ENCODE results near the gene TOLLIP.
"Not testable (repeated sequence)": the region's sequence is repeated elsewhere in the genome, so short reads cannot be mapped to it uniquely, and the experiment has no call there.

The TOLLIP gene

GRCh38 chr11:1280116-1281035 lies 29.1 kb downstream of the TOLLIP start:
- no peak for DNase-seq

- DNase-seq: no peak
Measured at GRCh38 chr11:1279674-1280055, 29.8 kb downstream of the TOLLIP start.

GRCh38 chr11:1278766-1279673 lies 30.4 kb downstream of the TOLLIP start:
- DNase-seq: no peak

- no peak for DNase-seq
Measured at GRCh38 chr11:1277936-1278512, 31.4 kb downstream of the TOLLIP start.

- no peak for DNase-seq
Measured at GRCh38 chr11:1276866-1277615, 32.4 kb downstream of the TOLLIP start.

- DNase-seq: no peak
Measured at GRCh38 chr11:1276041-1276790, 33.2 kb downstream of the TOLLIP start.

- DNase-seq: no peak
Measured at GRCh38 chr11:1275021-1275420, 34.4 kb downstream of the TOLLIP start.

GRCh38 chr11:1274501-1274900 lies 34.9 kb downstream of the TOLLIP start:
- DNase-seq: no peak

- DNase-seq: no peak
Measured at GRCh38 chr11:1272531-1272930, 36.9 kb downstream of the TOLLIP start.

GRCh38 chr11:1271927-1272326 lies 37.5 kb downstream of the TOLLIP start:
- DNase-seq: no peak

- DNase-seq: no peak
Measured at GRCh38 chr11:1271406-1271805, 38.0 kb downstream of the TOLLIP start.

GRCh38 chr11:1271002-1271401 lies 38.4 kb downstream of the TOLLIP start:
- DNase-seq: no peak

- no peak for DNase-seq
Measured at GRCh38 chr11:1270476-1270875, 39.0 kb downstream of the TOLLIP start.

- no peak for DNase-seq
Measured at GRCh38 chr11:1269957-1270356, 39.5 kb downstream of the TOLLIP start.

GRCh38 chr11:1267441-1268100 lies 41.9 kb downstream of the TOLLIP start:
- no peak for DNase-seq

GRCh38 chr11:1266976-1267375 lies 42.5 kb downstream of the TOLLIP start:
- DNase-seq: not testable (repeated sequence)

GRCh38 chr11:1265480-1265879 lies 44.0 kb downstream of the TOLLIP start:
- DNase-seq: not testable (repeated sequence)

GRCh38 chr11:1264444-1264843 lies 45.0 kb downstream of the TOLLIP start:
- DNase-seq: not testable (repeated sequence)

GRCh38 chr11:1263010-1263409 lies 46.4 kb downstream of the TOLLIP start:
- DNase-seq: no peak

- peak; percentile 21 for DNase-seq
Measured at GRCh38 chr11:1262172-1263006, 47.0 kb downstream of the TOLLIP start.
